Activated CD8-positive, alpha-beta T cell treated with anti-CD3 and anti-CD28 coated beads for 36 hours (primary cell): Measurements from ENCODE around the gene VWA3B. TPM values are rescaled to one million over a fixed set of nuclear protein-coding genes. Genes with fewer than 3 reads are reported as not detected.
A peak's percentile ranks its signal among the peaks of the same experiment; 100 is the strongest.

ENCODE experiments used
- ATAC-seq: fragments of 200-7000 bp; cut with Tn5 transposase; one replicate; pipeline ENCODE4 v1.10.0; 2021; ENCODE audit warnings: mild to moderate bottlenecking, moderate library complexity
- CTCF ChIA-PET: fragments of 350-600 bp; sonication (Branson Sonifier 250); formaldehyde crosslinking; loops from one replicate; lab custom pipeline; 2021; ENCODE audit warnings: antibody characterized with exemption; lab: Charles Lee
- POLR2A ChIA-PET: fragments of 350-600 bp; sonication (Branson Sonifier 250); formaldehyde crosslinking; loops from one replicate; lab custom pipeline; 2021; ENCODE audit warnings: antibody characterized with exemption; lab: Charles Lee
- DNase-seq: peaks from one replicate; pipeline ENCODE4 v3.0.0-alpha.2; 2020
- H3K27ac Mint-ChIP-seq: one replicate; pipeline ENCODE4 v1.8.0; 2021; ENCODE audit warnings: mild to moderate bottlenecking, mixed read lengths
- H3K27me3 Mint-ChIP-seq: one replicate; pipeline ENCODE4 v1.8.0; 2021; ENCODE audit warnings: mixed read lengths
- H3K36me3 Mint-ChIP-seq: one replicate; pipeline ENCODE4 v1.8.0; 2021; ENCODE audit warnings: low read depth, mixed read lengths
- H3K4me1 Mint-ChIP-seq: one replicate; pipeline ENCODE4 v1.8.0; 2021; ENCODE audit warnings: low read depth, mixed read lengths
- H3K4me3 Mint-ChIP-seq: one replicate; pipeline ENCODE4 v1.8.0; 2021; ENCODE audit warnings: mild to moderate bottlenecking, moderate library complexity, mixed read lengths
- H3K9me3 Mint-ChIP-seq: one replicate; pipeline ENCODE4 v1.8.0; 2021; ENCODE audit warnings: mixed read lengths
- CTCF ChIP-seq: fragments of 200-600 bp; IDR thresholded peaks from one replicate; pipeline ENCODE4 v1.8.0; 2022; ENCODE audit warnings: antibody characterized with exemption, mild to moderate bottlenecking
- intact Hi-C: fragments of 100-400 bp; cut with micrococcal nuclease; formaldehyde crosslinking; loops from one replicate; pipeline ENCODE4 v1.10.0; 2022
- total RNA-seq, 2 experiments: library from RNA; stranded (reverse); gene quantifications; one replicate each; pipeline ENCODE4 v1.2.3, GENCODE V29; 2021

Gene VWA3B
- total RNA-seq, 2 experiments from 2014 or later = not detected

GRCh38 chr2:98175811-98176210 lies 88.8 kb downstream of the VWA3B start:
- H3K36me3 Mint-ChIP-seq = no peaks in the 10 kb centered on the region
- no peak for TF ChIP-seq CTCF
- H3K4me3 Mint-ChIP-seq = no peak overlapping the region
- peaks cover 42% of the 10 kb centered on the region for H3K27me3 Mint-ChIP-seq
- no peak overlapping the region for H3K27ac Mint-ChIP-seq
- no peaks in the 10 kb centered on the region for H3K9me3 Mint-ChIP-seq
- intact Hi-C loops = no loop called here
- ATAC-seq (no peak), DNase-seq (peak; percentile 41)
- ChIA-PET CTCF (no interaction called here), POLR2A (interaction anchor here (0.6 kb wide), 1 partner anchor 161 kb away, joined by 3 read pairs; no protein-coding TSS in a partner anchor)
- H3K4me1 Mint-ChIP-seq = no peaks in the 10 kb centered on the region

- intact Hi-C loops = no loop called here
- CTCF ChIA-PET = interaction anchor here (1.6 kb wide), 1 partner anchor 208 kb away, joined by 3 read pairs; no protein-coding TSS in a partner anchor
- POLR2A ChIA-PET = no interaction called here
- Mint-ChIP-seq H3K27me3 (peaks cover 39% of the 10 kb centered on the region), H3K4me3 (no peak overlapping the region), H3K9me3 (no peaks in the 10 kb centered on the region), H3K27ac (no peak overlapping the region), H3K36me3 (no peaks in the 10 kb centered on the region), H3K4me1 (no peaks in the 10 kb centered on the region)
- TF ChIP-seq CTCF = no peak
- ATAC-seq (no peak), DNase-seq (no peak)
Measured at GRCh38 chr2:98177286-98177685, 90.3 kb downstream of the VWA3B start.

- no peak for DNase-seq
- Mint-ChIP-seq H3K36me3 (no peaks in the 10 kb centered on the region), H3K4me1 (no peaks in the 10 kb centered on the region), H3K27ac (no peak overlapping the region), H3K9me3 (no peaks in the 10 kb centered on the region), H3K4me3 (no peak overlapping the region), H3K27me3 (peaks cover 33% of the 10 kb centered on the region)
- no peak for ATAC-seq
- intact Hi-C loops = no loop called here
- POLR2A ChIA-PET = no interaction called here
- CTCF ChIA-PET = no interaction called here
- TF ChIP-seq CTCF = no peak
Measured at GRCh38 chr2:98177986-98178385, 91.0 kb downstream of the VWA3B start.

- no peak overlapping the region for H3K4me3 Mint-ChIP-seq
- no peak for DNase-seq
- ATAC-seq = no peak
- no peaks in the 10 kb centered on the region for H3K9me3 Mint-ChIP-seq
- H3K27me3 Mint-ChIP-seq = peaks cover 27% of the 10 kb centered on the region
- H3K36me3 Mint-ChIP-seq = no peaks in the 10 kb centered on the region
- H3K4me1 Mint-ChIP-seq = no peaks in the 10 kb centered on the region
- CTCF ChIA-PET = no interaction called here
- no peak overlapping the region for H3K27ac Mint-ChIP-seq
- no peak for TF ChIP-seq CTCF
- POLR2A ChIA-PET = no interaction called here
- intact Hi-C loops = loop anchor here (10.0 kb wide), 1 partner anchor 376 kb away; no protein-coding TSS in a partner anchor
Measured at GRCh38 chr2:98180456-98180855, 93.5 kb downstream of the VWA3B start.

GRCh38 chr2:98181346-98181745 lies 94.4 kb downstream of the VWA3B start:
- H3K36me3 Mint-ChIP-seq = no peaks in the 10 kb centered on the region
- ATAC-seq (no peak), DNase-seq (no peak)
- H3K27ac Mint-ChIP-seq = no peak overlapping the region
- intact Hi-C loops = loop anchor here (10.0 kb wide), 1 partner anchor 377 kb away; no protein-coding TSS in a partner anchor
- CTCF ChIA-PET = no interaction called here
- no peak overlapping the region for H3K4me3 Mint-ChIP-seq
- POLR2A ChIA-PET = no interaction called here
- no peaks in the 10 kb centered on the region for H3K4me1 Mint-ChIP-seq
- H3K9me3 Mint-ChIP-seq = no peaks in the 10 kb centered on the region
- TF ChIP-seq CTCF = no peak
- H3K27me3 Mint-ChIP-seq = peaks cover 24% of the 10 kb centered on the region
